HepG2 (cell line): ENCODE measurements around the gene TLX3. TPM values are rescaled to one million over a fixed set of nuclear protein-coding genes. Genes with fewer than 3 reads are reported as not detected.

ENCODE experiments used
- ATAC-seq: fragments of 200-7000 bp; cut with Tn5 transposase; 3 replicates; pipeline ENCODE4 v1.9.1; 2020; ENCODE audit warnings: mild to moderate bottlenecking, moderate library complexity
- BruUV-seq: library from RNA; stranded (reverse); fragments of 400-500 nt; replicated peaks from 2 replicates; lab custom pipeline; 2021; lab: Mats Ljungman, UMichigan
- CTCF ChIA-PET: fragments of 300-600 bp; formaldehyde crosslinking; extraction: SDS; loops from one replicate; lab custom pipeline; 2021; ENCODE audit warnings: low total read pairs, inconsistent platforms, low intra/inter-chr PET ratio; lab: Yijun Ruan, JAX
- POLR2A ChIA-PET: fragments of 350-600 bp; sonication (Branson Sonifier 250); formaldehyde crosslinking; loops from one replicate; lab custom pipeline; 2020; ENCODE audit warnings: antibody characterized with exemption, inconsistent platforms; lab: Yijun Ruan, JAX
- DNase-seq: peaks from one replicate; pipeline ENCODE4 v3.0.0-alpha.2; 2015; ENCODE audit warnings: low spot score
- FAIRE-seq: peaks from 3 replicates; lab custom pipeline; 2011; peaks lifted over from hg19 to GRCh38; lab: Jason Lieb, UNC
- H2AFZ ChIP-seq: one replicate; pipeline ENCODE4 v1.6.1; 2011; ENCODE audit warnings: low read length, inconsistent platforms
- H3K27ac ChIP-seq: fragments of 300-600 bp; 3 replicates; pipeline ENCODE4 v1.8.0; 2011; ENCODE audit warnings: mixed run types, mild to moderate bottlenecking, mixed read lengths, low read length, inconsistent platforms; ENCODE audit not compliant: insufficient read depth; ENCODE audit errors: extremely low read length
- H3K27me3 ChIP-seq, 2 experiments: fragments of 200-600 bp in 1 of 2; 2 replicates in 1 of 2; 3 replicates in 1 of 2; pipeline versions ENCODE4 v1.6.0 to v1.8.0; 2011; ENCODE audit warnings: low read length in 2 of 2, mild to moderate bottlenecking in 2 of 2, moderate library complexity in 2 of 2, inconsistent platforms in 1 of 2; ENCODE audit not compliant: insufficient read depth in 2 of 2, control insufficient read depth in 1 of 2
- H3K36me3 ChIP-seq, 2 experiments: fragments of 200-600 bp in 1 of 2; replicated peaks in 1 of 2; 2 replicates in 1 of 2; 3 replicates in 1 of 2; pipeline versions ENCODE4 v1.5.1 to v1.8.0; 2011; ENCODE audit warnings: low read length in 2 of 2, inconsistent platforms in 1 of 2; ENCODE audit not compliant: insufficient read depth in 2 of 2, control insufficient read depth in 1 of 2
- H3K4me1 ChIP-seq: 2 replicates; pipeline ENCODE4 v1.5.1; 2012; ENCODE audit warnings: low read length, inconsistent platforms; ENCODE audit not compliant: insufficient read depth
- H3K4me2 ChIP-seq: 2 replicates; pipeline ENCODE4 v1.6.0; 2011; ENCODE audit warnings: low read depth, low read length, inconsistent platforms
- H3K4me3 ChIP-seq, 3 experiments: fragments of 200-600 bp in 1 of 3; sonication (generic), shearing (Covaris generic) in 1 of 3; replicated peaks in 1 of 3; 2 replicates each; pipeline ENCODE4 v1.5.1; 2011 to 2016; ENCODE audit warnings: low read length in 3 of 3, inconsistent platforms in 2 of 3, low read depth in 2 of 3, mild to moderate bottlenecking in 2 of 3, control low read depth in 1 of 3, mixed read lengths in 1 of 3; ENCODE audit not compliant: insufficient read depth in 1 of 3
- H3K79me2 ChIP-seq: one replicate; pipeline ENCODE4 v1.6.1; 2011; ENCODE audit warnings: low read length, inconsistent platforms; ENCODE audit not compliant: insufficient read depth
- H3K9ac ChIP-seq: 2 replicates; pipeline ENCODE4 v1.6.0; 2011; ENCODE audit warnings: mild to moderate bottlenecking, low read depth, low read length, inconsistent platforms; ENCODE audit not compliant: insufficient read depth
- H3K9me3 ChIP-seq: 2 replicates; pipeline ENCODE4 v1.5.1; 2012; ENCODE audit warnings: mild to moderate bottlenecking, low read length
- H4K20me1 ChIP-seq: 2 replicates; pipeline ENCODE4 v1.6.0; 2011; ENCODE audit warnings: inconsistent platforms, mild to moderate bottlenecking, low read length, moderate library complexity; ENCODE audit not compliant: insufficient read depth
- EED ChIP-seq: sonication (generic); formaldehyde crosslinking; IDR thresholded peaks from 2 replicates; pipeline ENCODE4 v1.5.0; 2020; ENCODE audit warnings: mild to moderate bottlenecking, missing genetic modification reagents
- HBP1 ChIP-seq: IDR thresholded peaks from 2 replicates; pipeline ENCODE4 v1.6.1; 2016; ENCODE audit warnings: low read depth, control low read depth
- PITX1 ChIP-seq: sonication (generic); formaldehyde crosslinking; IDR thresholded peaks from 2 replicates; pipeline ENCODE4 v1.5.1; 2020; ENCODE audit warnings: mild to moderate bottlenecking, missing genetic modification reagents
- ZBTB38 ChIP-seq: sonication (generic); formaldehyde crosslinking; IDR thresholded peaks from 2 replicates; pipeline ENCODE4 v1.5.1; 2020; ENCODE audit warnings: mild to moderate bottlenecking, missing genetic modification reagents
- ZFP1 ChIP-seq: IDR thresholded peaks from 2 replicates; pipeline ENCODE4 v1.6.1; 2016
- ZNF530 ChIP-seq: sonication (generic); formaldehyde crosslinking; IDR thresholded peaks from 2 replicates; pipeline ENCODE4 v1.5.0; 2020; ENCODE audit warnings: low read depth, mild to moderate bottlenecking, missing genetic modification reagents
- ZNF652 ChIP-seq: IDR thresholded peaks from 2 replicates; pipeline ENCODE4 v1.6.1; 2016; ENCODE audit warnings: low read depth, borderline replicate concordance
- ZNF768 ChIP-seq: sonication (generic); formaldehyde crosslinking; IDR thresholded peaks from 2 replicates; pipeline ENCODE4 v1.4.0; 2020; ENCODE audit warnings: missing genetic modification reagents
- WGBS: methylation state at CpG from one replicate; pipeline ENCODE4 v1.1.6; 2017; ENCODE audit warnings: low lambda C conversion rate; 5-methylcytosine and 5-hydroxymethylcytosine counted together
- in situ Hi-C: cut with HindIII; loops from 2 replicates; pipeline ENCODE4 v1.10.0; 2017; ENCODE audit warnings: low pct_unique_long_range_greater_than_20kb; ENCODE audit not compliant: extremely low pct_ligation_motif_present
- intact Hi-C: fragments of 100-400 bp; cut with micrococcal nuclease; formaldehyde crosslinking; loops from one replicate; pipeline ENCODE4 v1.10.0; 2022; ENCODE audit not compliant: unreplicated experiment
- polyA plus RNA-seq, 8 experiments: library from polyadenylated mRNA; depleted of rRNA in 3 of 8; stranded (reverse) in 7 of 8; unstranded in 1 of 8; fragments of >200 nt; fragmentation: Illumina TruSeq in 4 of 8; extraction: Trizol in 4 of 8; gene quantifications; 2 replicates each; pipeline versions ENCODE4 v1.2.1 to v1.2.3, GENCODE V29; 2011 to 2016; ENCODE audit warnings: low read depth in 4 of 8, missing spikeins in 1 of 8, mixed read lengths in 1 of 8; ENCODE audit not compliant: insufficient read depth in 1 of 8
- total RNA-seq, 5 experiments: library from RNA; depleted of rRNA; stranded (reverse); fragments of >200 nt; fragmentation: Illumina TruSeq; extraction: Trizol; gene quantifications; 2 replicates each; pipeline ENCODE4 v1.2.3, GENCODE V29; 2016; ENCODE audit warnings: low read depth in 1 of 5

The TLX3 gene
- total and polyA plus RNA-seq, 2 of the 13 experiments (the other 11 are each of a cell fraction or from before 2014, with no cell fraction given), result not detected

- Histone ChIP-seq H3K4me2 (no peak overlapping the region), H3K27ac (no peak overlapping the region), H3K36me3 (no peaks in the 10 kb centered on the region), H3K9me3 (no peaks in the 10 kb centered on the region), H3K4me1 (no peaks in the 10 kb centered on the region), H3K27me3 (peaks cover 8 to 63% of the 10 kb centered on the region in 2 experiments; a peak in 4 of 5 replicates), H2AFZ (no peak overlapping the region), H3K4me3 (no peak overlapping the region), H3K9ac (no peak overlapping the region), H3K79me2 (no peaks in the 10 kb centered on the region), H4K20me1 (no peaks in the 10 kb centered on the region)
- BruUV-seq, result no TSS peak
- CTCF ChIA-PET, result no interaction called here
- POLR2A ChIA-PET, result no interaction called here
- FAIRE-seq (no peak), ATAC-seq (no peak), DNase-seq (no peak)
- WGBS, result 22% methylated on average over 34 of the region's 37 CpGs
- no peak for TF ChIP-seq ZNF768
- TF ChIP-seq HBP1 (CRISPR knock-in tag), result no peak
- no peak for TF ChIP-seq PITX1 (CRISPR knock-in tag)
- TF ChIP-seq EED (CRISPR knock-in tag), result no peak
- no peak for TF ChIP-seq ZNF652 (CRISPR knock-in tag)
- no peak for TF ChIP-seq ZBTB38 (CRISPR knock-in tag)
- TF ChIP-seq ZNF530 (CRISPR knock-in tag), result no peak
- no peak for TF ChIP-seq ZFP1 (CRISPR knock-in tag)
- in situ Hi-C loops (no loop called here), intact Hi-C loops (no loop called here)
Measured at GRCh38 chr5:171313481-171314206, 4.6 kb downstream of the TLX3 start.
